Middle frontal gyrus (tissue), 1 donor: ENCODE measurements around the gene SNX8.
"Not testable (repeated sequence)": the region's sequence is repeated elsewhere in the genome, so short reads cannot be mapped to it uniquely, and the experiment has no call there.

Experiments used
- DNase-seq: peaks from one replicate; pipeline ENCODE4 v3.0.0-alpha.2; 2015; ENCODE audit warnings: low spot score; ENCODE audit errors: extremely low spot score

Gene SNX8

DNA sequence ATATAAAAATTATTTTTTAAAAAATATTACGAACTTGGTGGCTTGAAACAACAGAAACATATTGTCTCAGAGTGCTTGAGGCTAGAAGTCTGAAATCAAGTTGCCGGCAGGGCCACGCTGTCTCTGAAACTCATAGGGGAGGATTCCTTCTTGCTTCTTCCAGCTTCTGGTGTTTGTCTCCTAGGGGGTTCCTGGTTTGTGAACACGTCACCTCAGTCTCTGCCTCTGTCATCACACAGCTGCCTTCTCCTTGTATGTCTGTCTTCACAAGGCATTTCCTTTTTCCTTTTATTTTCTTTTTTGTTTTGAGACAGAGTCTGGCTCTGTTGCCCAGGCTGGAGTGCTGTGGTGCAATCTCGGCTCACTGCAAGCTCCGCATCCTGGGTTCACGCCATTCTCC, 12.7 kb upstream of the SNX8 start:
- DNase-seq, result no peak

DNA sequence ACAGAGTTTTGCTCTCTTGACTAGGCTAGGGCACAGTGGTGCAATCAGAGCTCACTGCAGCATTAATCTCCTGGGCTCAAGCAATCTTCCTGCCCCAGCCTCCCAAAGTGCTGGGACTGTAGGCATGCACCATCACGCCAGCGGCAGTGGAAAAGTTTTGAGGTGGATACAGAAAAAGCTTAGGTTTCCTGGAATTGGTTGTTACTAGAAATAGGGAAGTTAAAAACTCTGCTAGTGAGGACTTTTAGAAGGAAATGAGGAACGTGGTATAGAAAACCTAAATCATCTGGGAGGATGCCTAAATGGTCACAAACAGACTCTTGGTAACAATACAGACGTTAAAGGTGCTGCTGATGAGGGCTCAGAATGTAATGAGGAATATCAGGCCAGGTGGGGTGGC, 10.9 kb upstream of the SNX8 start:
- DNase-seq, result no peak

DNA sequence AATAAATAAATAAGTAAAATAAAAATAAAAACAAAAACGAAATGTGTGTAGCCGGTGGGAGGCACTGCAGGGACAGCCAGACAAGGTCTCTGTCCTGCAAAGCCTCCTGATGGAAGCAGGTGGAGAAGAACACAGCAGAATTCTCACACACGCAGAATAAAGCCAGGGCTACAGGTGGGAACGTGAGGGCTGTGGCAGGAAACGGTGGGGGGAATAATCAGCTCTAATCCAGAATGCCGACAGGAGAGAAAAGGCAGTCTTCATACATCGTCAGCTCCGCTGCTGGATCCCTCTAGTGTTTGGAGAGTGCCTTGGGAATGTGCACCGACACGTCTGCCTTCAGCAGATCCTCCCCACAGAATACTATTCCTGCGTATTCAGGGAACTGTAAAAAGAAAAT, 6.8 kb upstream of the SNX8 start:
- DNase-seq, result no peak

DNA sequence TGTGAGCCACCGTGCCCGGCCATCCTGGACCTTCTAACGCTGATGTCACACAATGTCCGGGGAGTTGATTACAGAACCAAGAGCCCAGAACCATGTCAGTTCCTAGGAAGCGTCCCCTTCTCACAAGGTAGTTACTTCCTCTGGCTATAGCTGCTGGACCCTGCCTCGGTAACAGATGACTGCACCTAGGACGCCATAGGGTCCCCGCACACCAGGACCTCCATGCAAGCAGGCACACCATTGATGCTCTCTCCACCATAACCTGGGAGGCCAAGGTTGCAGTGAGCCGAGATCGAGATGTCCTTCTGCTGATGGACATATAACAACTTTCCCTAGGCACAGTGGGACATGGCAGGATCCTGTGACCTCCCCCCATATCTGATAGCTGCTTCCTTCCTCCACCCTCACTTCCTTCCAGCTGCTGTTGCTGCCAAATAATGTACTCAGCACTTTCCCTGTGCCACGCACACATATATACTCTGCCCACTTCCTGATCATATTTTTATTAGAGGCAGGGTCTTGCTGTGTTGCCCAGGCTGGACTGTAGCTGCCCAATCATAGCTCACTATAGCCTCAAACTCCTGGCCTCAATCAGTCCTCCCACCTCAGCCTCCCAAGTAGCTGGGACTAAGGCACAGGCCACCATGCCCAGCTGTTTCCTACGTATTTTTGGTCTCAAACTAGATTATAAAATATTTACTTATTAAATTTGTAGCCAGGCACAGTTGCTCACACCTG, 3.5 kb upstream of the SNX8 start:
- no peak for DNase-seq

DNA sequence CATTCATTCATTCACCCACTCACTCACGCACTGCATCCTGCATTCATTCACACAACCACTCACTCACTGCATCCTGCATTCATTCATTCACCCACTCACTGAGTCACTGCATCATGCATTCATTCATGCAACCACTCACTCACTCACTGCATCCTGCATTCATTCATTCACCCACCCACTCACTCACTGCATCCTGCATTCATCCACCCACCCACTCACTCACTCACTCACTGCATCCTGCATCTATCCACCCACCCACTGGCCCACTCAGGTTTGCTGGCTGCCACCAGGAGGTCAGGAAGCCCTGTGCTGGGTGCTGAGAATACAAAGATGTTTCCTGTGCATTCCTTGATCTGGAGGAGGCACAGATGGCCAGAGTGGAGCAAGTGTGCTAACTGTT, 2.3 kb upstream of the SNX8 start:
- DNase-seq, result no peak

DNA sequence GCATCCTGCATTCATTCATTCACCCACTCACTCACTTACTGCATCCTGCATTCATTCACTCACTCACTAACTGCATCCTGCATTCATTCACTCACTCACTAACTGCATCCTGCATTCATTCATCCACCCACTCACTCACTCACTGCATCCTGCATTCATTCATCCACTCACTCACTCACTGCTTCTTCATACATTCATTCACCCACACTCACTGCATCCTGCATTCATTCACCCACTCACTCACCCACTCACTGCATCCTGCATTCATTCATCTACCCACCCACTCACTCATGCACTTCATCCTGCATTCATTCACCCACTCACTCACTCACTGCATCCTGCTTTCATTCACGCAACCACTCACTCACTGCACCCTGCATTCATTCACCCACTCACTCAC, 1.5 kb upstream of the SNX8 start:
- no peak for DNase-seq

DNA sequence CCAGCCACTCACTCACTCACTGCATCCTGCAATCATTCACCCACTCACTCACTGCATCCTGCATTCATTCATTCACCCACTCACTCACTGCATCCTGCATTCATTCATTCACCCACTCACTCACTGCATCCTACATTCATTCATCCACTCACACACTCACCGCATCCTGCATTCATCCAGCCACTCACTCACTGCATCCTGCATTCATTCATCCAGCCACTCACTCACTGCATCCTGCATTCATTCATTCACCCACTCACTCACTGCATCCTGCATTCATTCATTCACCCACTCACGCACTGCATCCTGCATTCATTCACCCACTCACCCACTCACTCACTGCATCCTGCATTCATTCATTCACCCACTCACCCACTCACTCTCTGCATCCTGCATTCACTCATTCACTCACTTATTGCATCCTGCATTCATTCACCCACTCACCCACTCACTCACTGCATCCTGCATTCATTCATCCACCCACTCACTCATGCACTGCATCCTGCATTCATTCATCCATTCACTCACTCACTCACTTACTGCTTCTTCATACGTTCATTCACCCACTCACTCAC, 802 bp upstream of the SNX8 start:
- DNase-seq, result not testable (repeated sequence)

DNA sequence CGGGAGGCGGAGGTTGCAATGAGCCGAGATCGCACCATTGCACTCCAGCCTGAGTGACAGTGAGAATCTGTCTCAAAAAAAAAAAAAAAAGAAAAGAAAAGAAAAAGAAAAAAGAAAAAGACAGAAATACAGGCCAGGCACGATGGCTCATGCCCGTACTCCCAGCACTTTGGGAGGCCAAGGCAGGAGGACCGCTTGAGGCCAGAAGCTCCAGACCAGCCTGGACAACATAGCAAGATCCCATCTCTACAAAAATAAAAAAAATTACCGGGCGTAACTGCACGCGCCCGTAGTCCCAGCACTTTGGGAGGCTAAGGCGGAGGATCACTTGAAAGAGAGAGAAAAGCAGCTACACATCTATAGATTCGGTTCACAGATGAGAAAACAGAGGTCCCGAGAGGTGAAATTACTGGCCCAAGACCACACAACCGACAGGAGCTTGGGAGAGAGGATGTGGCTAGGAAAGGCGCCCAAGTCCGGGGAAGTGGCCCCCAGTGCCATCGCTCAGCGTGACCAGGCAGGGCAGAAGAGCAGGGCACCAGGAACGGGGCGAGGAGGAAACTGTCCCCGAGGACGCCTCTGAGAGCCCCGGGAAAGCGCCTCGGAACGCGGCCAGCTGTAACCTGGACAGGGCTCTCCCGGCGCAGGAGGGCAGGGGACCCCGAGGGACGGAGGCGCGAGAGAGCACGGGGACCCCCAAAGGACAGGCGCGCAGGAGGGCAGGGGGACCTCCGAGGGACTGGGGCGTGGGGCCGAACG, 612 bp downstream of the SNX8 start:
- DNase-seq, result no peak

DNA sequence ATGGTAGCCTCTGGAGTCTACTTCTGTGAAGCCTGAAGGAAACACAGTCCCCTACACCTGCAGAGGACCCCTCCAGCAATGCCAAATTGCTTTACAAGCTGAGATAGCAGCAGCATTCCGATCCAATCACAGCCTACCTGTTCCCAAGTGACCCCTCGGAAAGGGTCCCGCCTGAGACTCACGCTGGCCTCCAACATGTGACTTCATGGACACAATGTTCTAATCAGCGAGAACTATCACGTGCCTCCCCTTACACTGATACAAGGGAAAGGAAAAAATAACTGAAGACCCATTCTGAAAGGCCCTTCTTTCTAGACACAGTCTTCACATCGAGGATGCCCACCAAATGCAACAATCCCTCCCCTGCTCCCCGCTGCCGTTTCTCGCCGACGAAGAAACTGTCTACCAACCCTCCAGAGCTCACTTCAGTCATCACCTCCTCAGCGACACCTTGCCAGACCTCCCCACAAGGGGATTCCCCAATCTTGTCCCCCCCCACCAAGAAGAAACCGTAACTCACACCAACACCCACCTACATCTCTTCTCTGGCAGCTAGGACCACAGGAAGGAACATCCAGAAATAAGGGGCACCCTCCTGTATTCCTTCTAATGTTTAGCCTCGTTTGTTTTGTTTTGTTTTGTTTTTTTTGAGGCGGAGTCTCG, 1.8 kb downstream of the SNX8 start:
- DNase-seq, result no peak

DNA sequence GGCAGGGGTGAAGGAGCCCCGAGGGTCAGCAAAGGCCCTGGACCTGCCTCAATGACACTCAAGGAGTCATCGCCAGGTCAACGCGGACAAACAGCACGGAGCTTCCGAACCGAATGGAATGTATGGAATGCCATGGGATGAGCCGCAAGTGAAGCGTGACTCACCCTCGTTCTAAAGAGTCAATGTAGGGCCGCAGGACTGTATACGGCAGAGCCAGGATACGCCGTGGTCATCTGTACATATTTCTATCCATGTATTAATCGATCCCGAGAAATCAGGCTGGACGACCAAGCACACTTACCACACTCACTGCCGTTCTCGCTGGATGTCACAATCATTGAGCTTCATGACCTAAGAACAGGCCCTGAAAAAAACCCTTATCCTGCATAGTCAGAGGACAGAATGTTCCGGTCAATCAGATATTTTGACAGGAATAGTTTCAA, 4.3 kb downstream of the SNX8 start:
- DNase-seq, result no peak

DNA sequence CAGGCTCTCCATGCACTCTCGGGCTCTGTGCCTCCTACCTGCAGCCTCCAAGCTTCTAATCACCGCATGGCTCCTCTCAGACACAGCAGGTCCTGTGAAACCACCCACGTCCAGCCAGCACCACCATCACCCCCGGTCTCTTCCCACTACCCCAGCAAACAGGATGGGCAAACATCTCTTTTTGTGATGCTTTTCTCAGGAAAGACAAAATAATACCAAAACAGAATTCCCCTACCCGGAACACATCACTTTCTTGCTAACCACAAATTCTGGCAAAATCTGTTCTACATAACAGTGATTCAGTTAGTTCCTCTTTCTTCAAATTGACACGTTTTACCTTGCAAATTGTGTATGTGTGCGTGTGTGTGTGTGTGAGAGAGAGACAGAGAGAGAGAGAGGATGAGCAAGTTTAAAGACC, 6.5 kb downstream of the SNX8 start:
- DNase-seq, result no peak

DNA sequence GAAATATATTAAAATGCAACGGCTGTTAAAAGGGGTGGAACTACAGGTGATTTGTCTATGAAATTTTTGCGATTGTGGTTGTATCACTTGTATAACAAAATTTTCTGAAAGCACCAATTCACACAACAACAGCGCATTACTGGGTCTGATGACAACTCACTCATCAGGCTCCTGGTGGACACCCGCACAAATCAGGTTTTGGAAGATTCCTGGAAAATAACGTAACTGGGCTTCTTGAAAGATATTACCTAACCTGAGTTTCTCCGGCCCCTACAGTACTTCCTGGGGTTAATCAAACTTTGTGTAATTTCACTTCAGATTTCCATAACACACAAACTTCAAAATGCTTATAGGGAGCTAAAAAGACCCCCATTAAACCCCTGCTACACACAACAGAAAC, 7.6 kb downstream of the SNX8 start:
- DNase-seq, result no peak

DNA sequence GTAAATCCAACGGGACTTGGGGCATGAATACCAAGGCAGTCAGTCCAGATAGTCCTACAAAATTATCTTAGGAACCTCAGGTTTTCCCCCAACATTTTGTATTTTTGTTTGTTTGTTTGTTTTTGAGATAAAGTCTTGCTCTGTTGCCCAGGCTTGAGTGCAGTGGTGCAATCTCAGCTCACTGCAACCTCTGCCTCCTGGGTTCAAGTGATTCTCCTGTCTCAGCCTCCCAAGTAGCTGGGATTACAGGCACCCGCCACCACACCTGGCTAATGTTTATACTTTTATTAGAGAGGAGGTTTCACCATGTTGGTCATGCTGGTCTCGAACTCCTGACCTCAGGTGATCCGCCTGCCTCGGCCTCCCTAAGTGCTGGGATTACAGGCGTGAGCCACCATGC, 9.0 kb downstream of the SNX8 start:
- DNase-seq, result not testable (repeated sequence)

DNA sequence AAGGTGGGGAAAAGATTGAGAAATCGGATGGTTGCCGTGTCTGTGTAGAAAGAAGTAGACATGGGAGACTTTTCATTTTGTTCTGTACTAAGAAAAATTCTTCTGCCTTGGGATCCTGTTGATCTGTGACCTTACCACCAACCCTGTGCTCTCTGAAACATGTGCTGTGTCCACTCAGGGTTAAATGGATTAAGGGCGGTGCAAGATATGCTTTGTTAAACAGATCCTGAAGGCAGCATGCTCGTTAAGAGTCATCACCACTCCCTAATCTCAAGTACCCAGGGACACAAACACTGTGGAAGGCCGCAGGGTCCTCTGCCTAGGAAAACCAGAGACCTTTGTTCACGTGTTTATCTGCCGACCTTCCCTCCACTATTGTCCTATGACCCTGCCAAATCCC, 10.7 kb downstream of the SNX8 start:
- not testable (repeated sequence) for DNase-seq

DNA sequence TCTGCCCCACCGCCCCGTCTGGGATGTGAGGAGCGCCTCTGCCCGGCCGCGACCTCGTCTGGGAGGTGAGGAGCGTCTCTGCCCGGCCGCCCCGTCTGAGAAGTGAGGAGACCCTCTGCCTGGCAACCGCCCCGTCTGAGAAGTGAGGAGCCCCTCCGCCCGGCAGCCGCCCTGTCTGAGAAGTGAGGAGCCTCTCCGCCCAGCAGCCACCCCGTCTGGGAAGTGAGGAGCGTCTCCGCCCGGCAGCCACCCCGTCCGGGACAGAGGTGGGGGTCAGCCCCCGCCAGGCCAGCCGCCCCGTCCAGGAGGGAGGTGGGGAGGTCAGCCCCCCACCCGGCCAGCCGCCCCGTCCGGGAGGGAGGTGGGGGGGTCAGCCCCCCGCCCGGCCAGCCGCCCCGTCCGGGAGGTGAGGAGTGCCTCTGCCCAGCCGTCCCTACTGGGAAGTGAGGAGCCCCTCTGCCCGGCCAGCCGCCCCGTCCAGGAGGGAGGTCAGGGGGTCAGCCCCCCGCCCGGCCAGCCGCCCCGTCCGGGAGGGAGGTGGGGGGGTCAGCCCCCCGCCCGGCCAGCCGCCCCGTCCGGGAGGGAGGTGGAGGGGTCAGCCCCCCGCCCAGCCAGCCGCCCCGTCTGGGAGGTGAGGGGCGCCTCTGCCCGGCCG, 11.4 kb downstream of the SNX8 start:
- not testable (repeated sequence) for DNase-seq

DNA sequence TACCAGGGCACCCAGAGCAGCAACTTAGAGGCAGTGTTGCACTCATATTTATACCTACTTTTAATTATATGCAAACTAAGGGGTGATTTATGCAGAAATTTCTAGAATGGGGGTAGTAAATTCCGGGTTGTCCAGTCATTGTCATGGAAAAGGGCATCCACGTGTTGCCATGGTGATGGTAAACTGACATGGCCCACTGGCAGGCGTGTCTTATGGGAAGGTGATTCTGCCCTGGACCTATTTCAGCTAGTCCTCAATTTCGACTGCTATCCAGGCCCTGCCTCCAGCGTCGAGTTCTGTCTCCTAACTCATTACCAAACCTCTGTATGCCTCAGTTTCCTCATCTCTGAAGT, 12.8 kb downstream of the SNX8 start:
- DNase-seq, result no peak

DNA sequence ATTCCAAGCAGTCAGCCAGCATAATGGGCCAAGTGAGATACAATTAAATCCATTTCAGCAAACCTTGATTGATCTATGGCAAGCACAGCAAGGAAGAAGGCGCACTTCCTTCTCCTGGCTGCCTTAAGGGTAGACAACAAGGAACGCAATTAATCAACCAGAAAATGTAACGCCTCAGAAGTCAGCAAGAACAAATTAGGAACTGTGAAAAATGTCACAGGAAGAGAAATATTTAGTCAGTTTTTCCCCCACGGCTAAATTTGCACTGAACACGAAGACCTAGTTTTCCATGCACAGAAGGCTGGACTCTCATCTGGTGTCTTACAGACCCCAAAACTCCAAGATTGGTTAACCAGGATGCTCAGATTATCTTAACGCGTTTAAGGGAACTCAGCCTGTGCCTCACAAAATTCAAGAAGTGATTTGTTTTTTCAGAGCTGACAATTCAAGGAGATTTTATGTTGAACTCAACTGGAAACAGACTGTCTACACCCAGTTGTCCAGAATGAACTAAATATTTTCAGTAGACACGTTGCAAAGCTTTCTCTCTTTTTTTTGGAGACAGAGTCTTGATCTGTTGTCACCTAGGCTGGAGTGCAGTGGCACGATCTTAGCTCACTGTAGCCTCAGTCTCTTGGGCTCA, 14.2 kb downstream of the SNX8 start:
- DNase-seq, result no peak

DNA sequence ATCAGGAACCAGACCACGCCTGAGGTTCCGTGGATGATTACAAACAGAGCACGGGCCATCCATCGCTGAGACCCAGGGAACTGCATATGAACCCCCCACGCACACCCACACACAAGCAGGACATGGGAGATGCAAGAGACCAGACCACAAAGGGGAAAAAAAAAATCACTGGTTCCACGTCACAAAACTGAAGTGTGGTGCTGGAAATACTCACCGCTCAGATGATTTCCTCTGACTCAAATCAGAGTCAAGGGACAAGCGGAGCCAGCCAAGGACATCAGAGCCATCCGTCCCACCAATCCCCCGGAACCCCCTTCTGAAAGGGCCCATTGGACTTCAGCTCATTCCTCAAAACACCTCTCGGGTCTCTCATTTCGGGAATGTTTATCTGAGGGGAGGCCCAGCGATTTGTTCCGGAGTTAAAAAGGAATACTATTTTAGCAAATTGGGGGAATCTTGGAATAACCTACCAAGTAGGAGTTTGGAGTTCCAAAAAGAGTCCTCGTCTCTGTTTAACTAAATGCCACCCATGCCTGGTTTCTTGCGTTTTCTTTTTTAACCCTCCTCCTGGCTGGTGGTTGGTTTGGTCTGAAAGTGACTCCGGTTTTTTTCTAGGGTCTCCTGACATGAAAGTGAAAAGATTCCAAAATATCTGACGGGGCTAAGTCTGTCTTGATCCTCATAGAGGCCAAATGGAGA, 15.0 kb downstream of the SNX8 start:
- DNase-seq, result no peak

DNA sequence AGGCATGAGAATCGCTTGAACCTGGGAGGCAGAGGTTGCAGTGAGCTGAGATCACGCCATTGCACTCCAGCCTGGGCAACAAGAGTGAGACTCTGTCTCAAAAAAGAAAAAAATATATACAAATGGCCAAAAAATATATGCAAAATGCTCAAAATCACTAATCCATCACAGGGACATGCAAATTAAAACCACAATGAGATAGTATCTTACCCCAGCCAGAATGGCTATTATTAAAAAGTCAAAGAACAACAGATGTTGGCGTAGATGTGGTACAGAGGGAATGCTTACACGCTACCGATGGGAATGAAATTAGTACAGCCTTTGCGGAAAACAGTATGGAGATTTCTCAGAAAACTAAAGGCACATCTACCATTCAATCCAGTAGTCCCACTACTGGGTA, 17.4 kb downstream of the SNX8 start:
- no peak for DNase-seq

DNA sequence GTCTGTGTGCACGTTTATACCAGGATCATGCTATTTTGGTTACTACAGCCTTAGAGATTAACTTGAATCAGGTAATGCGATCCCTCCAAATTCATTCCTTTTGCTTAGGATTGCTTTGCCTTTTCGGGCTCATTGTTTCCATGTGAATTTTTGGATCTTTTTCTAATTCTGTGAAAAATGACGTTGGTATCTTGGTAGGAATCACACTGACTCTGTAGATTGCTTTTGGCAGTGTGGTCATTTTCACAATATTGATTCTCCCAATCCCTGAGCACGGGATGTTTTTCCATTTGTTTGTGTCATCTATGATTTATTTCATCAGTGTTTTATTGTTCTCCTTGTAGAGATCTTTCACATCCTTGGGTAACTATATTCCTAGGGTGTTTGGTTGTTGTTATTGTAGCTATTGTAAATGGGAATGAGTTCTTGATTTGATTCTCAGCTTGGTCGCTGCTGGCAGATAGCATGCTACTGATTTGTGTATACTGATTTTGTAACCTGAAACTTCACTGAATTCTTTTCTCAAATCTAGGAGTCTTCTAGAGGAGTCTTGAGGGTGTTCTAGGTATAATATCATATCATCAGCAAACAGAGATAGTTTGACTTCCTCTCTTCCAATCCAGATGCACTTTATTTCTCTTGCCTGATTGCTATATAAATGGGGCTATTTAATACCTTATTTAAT, 18.2 kb downstream of the SNX8 start:
- DNase-seq, result no peak
